HEK293 (cell line): ENCODE data around the gene ACTL9.

Experiments used
- CTCF ChIA-PET: fragments of 350-600 bp; formaldehyde crosslinking; extraction: SDS; loops from one replicate; lab custom pipeline; 2021; ENCODE audit warnings: antibody characterized with exemption; lab: Yijun Ruan, JAX
- POLR2A ChIA-PET: fragments of 300-600 bp; formaldehyde crosslinking; extraction: SDS; loops from one replicate; lab custom pipeline; 2020; ENCODE audit warnings: antibody characterized with exemption, inconsistent platforms; lab: Yijun Ruan, JAX
- H3K27ac ChIP-seq: fragments of 200-500 bp; sonication (Bioruptor generic); 2 replicates; pipeline ENCODE4 v1.5.1; 2014; ENCODE audit warnings: low read depth, low read length, control low read depth, inconsistent platforms; ENCODE audit errors: extremely low read depth
- H3K36me3 ChIP-seq, 2 experiments: fragments of 200-500 bp in 1 of 2; sonication (Bioruptor generic) in 1 of 2; 1 replicate in 1 of 2; 2 replicates in 1 of 2; pipeline ENCODE4 v1.5.1; 2014 to 2017; ENCODE audit warnings: inconsistent platforms in 2 of 2, low read length in 2 of 2; ENCODE audit not compliant: control insufficient read depth in 2 of 2, insufficient read depth in 1 of 2
- H3K4me1 ChIP-seq: fragments of 200-500 bp; sonication (Bioruptor generic); 2 replicates; pipeline ENCODE4 v1.5.1; 2014; ENCODE audit warnings: mild to moderate bottlenecking, low read length, inconsistent platforms; ENCODE audit not compliant: control insufficient read depth, insufficient read depth
- H3K4me3 ChIP-seq: 2 replicates; pipeline ENCODE4 v1.5.1; 2011; ENCODE audit warnings: low read depth, mild to moderate bottlenecking, control low read depth, low read length, moderate library complexity
- H3K9me3 ChIP-seq: fragments of 200-500 bp; sonication (Bioruptor generic); 2 replicates; pipeline ENCODE4 v1.5.1; 2014; ENCODE audit warnings: low read depth, low read length, inconsistent platforms; ENCODE audit not compliant: control insufficient read depth, insufficient read depth
- IKZF3 ChIP-seq: fragments of 450-650 bp; IDR thresholded peaks from 2 replicates; pipeline ENCODE4 v1.5.0; 2018; ENCODE audit warnings: missing biosample characterization, mild to moderate bottlenecking, missing genetic modification characterization, moderate library complexity
- KLF1 ChIP-seq: fragments of 450-650 bp; formaldehyde crosslinking; IDR thresholded peaks from 2 replicates; pipeline ENCODE4 v1.5.1; 2016; ENCODE audit warnings: missing biosample characterization, missing genetic modification characterization
- KLF7 ChIP-seq: fragments of 450-650 bp; formaldehyde crosslinking; IDR thresholded peaks from 2 replicates; pipeline ENCODE4 v1.5.1; 2016; ENCODE audit warnings: missing biosample characterization, missing genetic modification characterization, borderline replicate concordance
- TRIM28 ChIP-seq: IDR thresholded peaks from 2 replicates; pipeline ENCODE4 v1.6.1; 2011; ENCODE audit warnings: low read length, control low read depth, borderline replicate concordance
- ZBTB17 ChIP-seq: fragments of 450-650 bp; formaldehyde crosslinking; IDR thresholded peaks from 2 replicates; pipeline ENCODE4 v1.5.1; 2016; ENCODE audit warnings: missing biosample characterization, missing genetic modification characterization
- ZBTB7A ChIP-seq: fragments of 450-650 bp; formaldehyde crosslinking; IDR thresholded peaks from 2 replicates; pipeline ENCODE4 v1.5.1; 2016; ENCODE audit warnings: low read depth, missing biosample characterization, missing genetic modification characterization
- ZFP3 ChIP-seq: fragments of 450-650 bp; formaldehyde crosslinking; IDR thresholded peaks from 2 replicates; pipeline ENCODE4 v1.5.1; 2016; ENCODE audit warnings: low read depth, missing biosample characterization, missing genetic modification characterization
- ZNF146 ChIP-seq: fragments of 450-650 bp; formaldehyde crosslinking; IDR thresholded peaks from 2 replicates; pipeline ENCODE4 v1.5.1; 2016; ENCODE audit warnings: missing biosample characterization, missing genetic modification characterization
- ZNF174 ChIP-seq: fragments of 450-650 bp; formaldehyde crosslinking; IDR thresholded peaks from 2 replicates; pipeline ENCODE4 v1.5.0; 2017; ENCODE audit warnings: missing biosample characterization, mild to moderate bottlenecking, missing genetic modification characterization
- ZNF239 ChIP-seq: fragments of 450-650 bp; formaldehyde crosslinking; IDR thresholded peaks from 2 replicates; pipeline ENCODE4 v1.5.1; 2016; ENCODE audit warnings: missing biosample characterization, missing genetic modification characterization
- ZNF341 ChIP-seq: fragments of 450-650 bp; formaldehyde crosslinking; IDR thresholded peaks from 2 replicates; pipeline ENCODE4; 2016; ENCODE audit warnings: low read depth, missing biosample characterization, missing genetic modification characterization
- ZNF366 ChIP-seq: fragments of 450-650 bp; formaldehyde crosslinking; conservative IDR thresholded peaks from 2 replicates; pipeline ENCODE4 v1.5.1; 2016; ENCODE audit warnings: missing biosample characterization, missing genetic modification characterization
- ZNF473 ChIP-seq: fragments of 450-650 bp; formaldehyde crosslinking; IDR thresholded peaks from 2 replicates; pipeline ENCODE4 v1.5.1; 2017; ENCODE audit warnings: missing biosample characterization, missing genetic modification characterization
- ZNF529 ChIP-seq: fragments of 450-650 bp; formaldehyde crosslinking; IDR thresholded peaks from 2 replicates; pipeline ENCODE4 v1.5.1; 2017; ENCODE audit warnings: missing genetic modification characterization, missing biosample characterization; ENCODE audit not compliant: insufficient replicate concordance
- ZNF623 ChIP-seq: fragments of 450-650 bp; formaldehyde crosslinking; IDR thresholded peaks from 2 replicates; pipeline ENCODE4 v1.5.1; 2016; ENCODE audit warnings: missing biosample characterization, missing genetic modification characterization
- ZNF654 ChIP-seq: fragments of 450-650 bp; formaldehyde crosslinking; IDR thresholded peaks from 2 replicates; pipeline ENCODE4 v1.5.1; 2016; ENCODE audit warnings: low read depth, missing biosample characterization, missing genetic modification characterization
- ZNF701 ChIP-seq: fragments of 450-650 bp; formaldehyde crosslinking; IDR thresholded peaks from 2 replicates; pipeline ENCODE4 v1.5.1; 2016; ENCODE audit warnings: missing biosample characterization, missing genetic modification characterization
- ZNF776 ChIP-seq: fragments of 450-650 bp; formaldehyde crosslinking; IDR thresholded peaks from 2 replicates; pipeline ENCODE4 v1.5.0; 2017; ENCODE audit warnings: missing biosample characterization, missing genetic modification characterization, borderline replicate concordance
- TF ChIP-seq, protein P1 (sequence below): fragments of 450-650 bp; formaldehyde crosslinking; IDR thresholded peaks from 2 replicates; pipeline ENCODE4 v1.5.1; 2016; ENCODE audit warnings: missing biosample characterization, missing genetic modification characterization

Gene ACTL9

DNA sequence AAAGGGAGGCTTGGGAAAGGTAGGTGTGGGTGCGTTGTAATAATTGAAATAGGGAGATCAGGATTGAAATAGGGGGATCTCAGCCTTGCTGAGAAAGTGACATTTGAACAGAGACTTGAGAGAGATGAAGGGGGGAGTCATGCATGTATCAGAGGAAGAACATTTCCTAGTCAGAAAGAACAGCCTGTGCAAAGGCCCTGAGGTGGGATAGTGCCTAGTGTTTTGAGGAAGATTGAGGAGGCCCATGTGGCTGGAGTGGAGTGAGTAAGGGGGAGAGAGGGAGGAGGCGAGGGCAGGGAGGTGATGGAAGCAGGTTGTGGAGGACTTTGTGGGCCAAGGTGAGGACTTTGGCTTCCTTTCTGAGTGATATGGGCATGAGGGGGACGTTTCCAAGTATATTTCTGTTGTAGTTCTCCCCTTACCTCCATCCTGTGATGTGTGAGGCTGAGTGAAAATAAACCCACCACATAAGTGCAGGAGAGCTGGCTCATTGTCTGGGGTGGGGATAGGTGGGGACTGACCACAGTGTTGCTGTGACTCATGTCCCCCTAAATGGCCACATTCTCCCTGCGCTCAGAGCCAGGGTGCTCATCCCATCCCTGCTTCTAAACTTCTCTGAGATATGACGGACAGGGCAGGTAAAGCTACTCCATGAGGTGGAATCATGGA is 17.8 kb downstream of the ACTL9 start:
- H3K4me1 ChIP-seq: no peaks in the 10 kb centered on the region
- ChIA-PET CTCF (interaction anchor here (0.7 to 1.7 kb wide), 2 partner anchors 14 to 35 kb away, joined by 3 to 6 read pairs; no protein-coding TSS in a partner anchor), POLR2A (interaction anchor here (0.6 kb wide), 1 partner anchor 758 kb away, joined by 3 read pairs; no protein-coding TSS in a partner anchor)
- no peak overlapping the region for H3K27ac ChIP-seq
- no peaks in the 10 kb centered on the region for H3K9me3 ChIP-seq
- no peaks in the 10 kb centered on the region for H3K36me3 ChIP-seq
- TF ChIP-seq ZNF654 (tag by site-specific recombination) (no peak), ZNF623 (tag by site-specific recombination) (peak; percentile 85), KLF7 (tag by site-specific recombination) (no peak), ZBTB7A (tag by site-specific recombination) (no peak), ZFP3 (no peak)
- H3K4me3 ChIP-seq: no peak overlapping the region

DNA sequence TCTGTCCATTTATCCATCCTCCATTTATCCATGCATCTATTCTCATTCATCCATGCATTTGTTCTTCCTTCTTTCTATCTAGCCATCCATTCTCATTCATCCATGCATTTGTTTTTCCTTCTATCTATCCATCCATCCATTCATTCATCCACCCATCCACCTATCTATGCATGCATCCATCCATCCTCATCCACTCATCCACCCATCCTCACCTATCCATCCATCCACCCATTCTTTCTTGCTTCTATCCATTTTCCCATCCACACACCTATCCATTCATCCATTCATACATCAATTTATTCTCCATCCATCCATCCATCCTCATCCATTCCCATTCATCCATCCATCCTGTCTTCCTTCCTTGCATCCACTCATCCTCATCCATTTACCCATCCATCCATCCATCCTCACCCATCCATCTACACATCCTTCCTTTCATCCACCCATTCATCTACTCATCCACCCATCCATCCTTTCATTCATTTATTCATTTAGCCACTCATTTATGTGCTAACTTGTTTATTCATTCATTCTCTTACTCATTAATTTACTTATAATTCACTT is 20.3 kb downstream of the ACTL9 start:
- H3K9me3 ChIP-seq: no peaks in the 10 kb centered on the region
- TF ChIP-seq ZBTB17 (tag by site-specific recombination): peak; percentile 92
- no peak for TF ChIP-seq ZNF146 (tag by site-specific recombination)
- no peak for TF ChIP-seq ZNF701
- TF ChIP-seq ZNF473 (tag by site-specific recombination): 0 out of 2 replicates have a peak, but pooled peaks have one; percentile 33
- peak; percentile 97 for TF ChIP-seq ZNF366 (tag by site-specific recombination)
- TF ChIP-seq IKZF3 (tag by site-specific recombination): no peak
- TF ChIP-seq ZNF174 (tag by site-specific recombination): no peak
- no peaks in the 10 kb centered on the region for H3K36me3 ChIP-seq
- no peak overlapping the region for H3K27ac ChIP-seq
- CTCF ChIA-PET: no interaction called here
- H3K4me3 ChIP-seq: no peak overlapping the region
- no peaks in the 10 kb centered on the region for H3K4me1 ChIP-seq
- POLR2A ChIA-PET: no interaction called here

DNA sequence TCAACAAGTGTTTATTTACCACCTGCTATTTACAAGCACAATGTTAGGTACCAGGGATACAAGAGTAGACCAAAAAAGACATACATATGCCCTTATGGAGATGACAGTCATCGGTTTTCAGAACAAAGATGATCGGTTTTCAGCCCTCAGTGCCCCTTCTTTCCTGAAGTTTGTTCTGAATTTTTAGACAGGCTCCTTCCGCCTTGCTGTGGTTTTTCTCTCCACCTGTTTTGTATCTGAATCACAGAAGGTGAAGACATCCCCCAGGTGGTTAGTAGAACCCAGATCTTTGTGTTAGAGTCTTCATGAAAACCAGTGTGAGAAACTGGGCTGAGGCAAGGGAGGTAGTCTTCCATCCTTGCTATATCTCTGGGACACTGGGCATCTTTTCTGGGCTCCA is 23.5 kb downstream of the ACTL9 start:
- no peaks in the 10 kb centered on the region for H3K9me3 ChIP-seq
- CTCF ChIA-PET: interaction anchor here (1.0 kb wide), 1 partner anchor 21 kb away, joined by 4 read pairs; no protein-coding TSS in a partner anchor
- POLR2A ChIA-PET: no interaction called here
- no peak overlapping the region for H3K27ac ChIP-seq
- H3K4me1 ChIP-seq: no peaks in the 10 kb centered on the region
- H3K4me3 ChIP-seq: no peak overlapping the region
- H3K36me3 ChIP-seq: no peaks in the 10 kb centered on the region
- TF ChIP-seq ZBTB17 (tag by site-specific recombination): no peak
- TF ChIP-seq KLF1 (tag by site-specific recombination): no peak
- no peak for TF ChIP-seq ZNF239 (tag by site-specific recombination)
- TF ChIP-seq ZNF776 (tag by site-specific recombination): no peak
- no peak for TF ChIP-seq ZNF341 (tag by site-specific recombination)
- TF ChIP-seq, protein P1, sequence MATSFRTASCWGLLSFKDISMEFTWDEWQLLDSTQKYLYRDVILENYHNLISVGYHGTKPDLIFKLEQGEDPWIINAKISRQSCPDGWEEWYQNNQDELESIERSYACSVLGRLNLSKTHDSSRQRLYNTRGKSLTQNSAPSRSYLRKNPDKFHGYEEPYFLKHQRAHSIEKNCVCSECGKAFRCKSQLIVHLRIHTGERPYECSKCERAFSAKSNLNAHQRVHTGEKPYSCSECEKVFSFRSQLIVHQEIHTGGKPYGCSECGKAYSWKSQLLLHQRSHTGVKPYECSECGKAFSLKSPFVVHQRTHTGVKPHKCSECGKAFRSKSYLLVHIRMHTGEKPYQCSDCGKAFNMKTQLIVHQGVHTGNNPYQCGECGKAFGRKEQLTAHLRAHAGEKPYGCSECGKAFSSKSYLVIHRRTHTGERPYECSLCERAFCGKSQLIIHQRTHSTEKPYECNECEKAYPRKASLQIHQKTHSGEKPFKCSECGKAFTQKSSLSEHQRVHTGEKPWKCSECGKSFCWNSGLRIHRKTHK (tag by site-specific recombination): no peak
- TF ChIP-seq ZNF529 (tag by site-specific recombination): no peak
- no peak for TF ChIP-seq TRIM28
